Omental fat pad (tissue), 4 donors: ENCODE measurements around the gene ASAP3. TPM values are rescaled to one million over a fixed set of nuclear protein-coding genes. Genes with fewer than 3 reads are reported as not detected.

Experiments used
- ATAC-seq: fragments of 150-250 bp; one replicate; pipeline ENCODE4 v1.9.1; 2016; ENCODE audit warnings: mild to moderate bottlenecking, moderate library complexity; ENCODE audit not compliant: low FRiP score
- DNase-seq: peaks from one replicate; pipeline ENCODE4 v3.0.0-alpha.2; 2019; ENCODE audit warnings: low spot score
- CTCF ChIP-seq, 3 donors: fragments of 450-650 bp; IDR thresholded peaks; one replicate each; pipeline ENCODE4 v1.5.1; 2016 to 2017; ENCODE audit warnings: antibody characterized with exemption in 3 of 3, mild to moderate bottlenecking in 3 of 3, moderate library complexity in 2 of 3
- total RNA-seq, 4 donors: library from RNA; depleted of rRNA; stranded (reverse); fragments of >200 nt; gene quantifications; one replicate each; pipeline ENCODE4 v1.1.0, GENCODE V29; 2016

ASAP3 gene
- total RNA-seq, 4 donors from 2014 or later: 30.6 to 71.7 (median 36.7) TPM

DNA sequence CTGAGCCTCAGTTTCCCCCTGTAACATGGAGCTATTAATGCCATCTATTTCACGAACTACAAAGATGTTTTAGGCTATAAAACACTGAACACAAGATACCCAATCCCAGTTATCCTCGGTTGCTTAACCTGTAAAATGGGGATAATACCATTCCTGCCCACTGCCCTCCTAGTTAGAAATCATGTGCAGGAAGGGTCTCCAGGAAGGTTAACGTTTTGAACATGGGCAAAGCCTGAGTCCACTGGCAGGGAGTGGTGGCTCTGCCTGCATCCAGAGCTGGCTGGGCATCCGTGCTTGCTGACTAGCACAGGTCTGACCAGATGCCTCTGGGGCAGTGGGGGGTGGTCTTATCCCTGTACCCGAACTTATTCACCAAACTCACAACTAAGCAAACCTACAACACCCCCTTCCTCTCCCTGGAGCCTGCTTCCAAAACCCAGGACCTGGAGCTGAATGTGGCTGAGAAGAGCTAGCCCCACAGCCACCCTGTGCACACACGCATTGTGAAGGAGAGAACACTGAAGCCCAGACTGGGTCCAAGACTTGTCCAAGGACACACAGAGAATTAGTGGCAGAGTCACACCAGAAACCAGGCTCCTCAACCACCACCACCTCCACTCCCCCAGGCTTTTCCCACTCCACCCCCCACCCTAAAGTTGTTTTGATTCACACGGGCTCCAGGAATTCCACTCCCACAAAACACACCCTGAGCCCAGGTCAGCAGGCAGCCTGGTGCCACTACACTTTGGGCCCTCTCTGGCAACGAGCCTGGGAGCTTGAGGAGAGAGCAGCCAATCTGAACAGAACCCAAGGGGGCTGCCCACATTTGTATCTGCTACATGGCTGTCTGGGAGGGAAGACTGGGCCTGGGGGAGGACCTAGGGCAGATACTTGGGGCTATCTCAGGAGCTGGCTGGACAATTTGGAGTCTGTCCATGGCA, 45.4 kb upstream of the ASAP3 start:
- DNase-seq (no peak), ATAC-seq (no peak)
- TF ChIP-seq CTCF (IDR thresholded peaks at IDR 0.05): no peak

- peak; percentile 73 for ATAC-seq
- peak; percentile 80 for DNase-seq
- no peak for TF ChIP-seq CTCF (IDR thresholded peaks at IDR 0.05)
Measured at GRCh38 chr1:23528250-23528978, 44.4 kb upstream of the ASAP3 start.

- no peak for DNase-seq
- no peak for ATAC-seq
- no peak for TF ChIP-seq CTCF (IDR thresholded peaks at IDR 0.05)
Measured at GRCh38 chr1:23527900-23528249, 43.9 kb upstream of the ASAP3 start.

DNA sequence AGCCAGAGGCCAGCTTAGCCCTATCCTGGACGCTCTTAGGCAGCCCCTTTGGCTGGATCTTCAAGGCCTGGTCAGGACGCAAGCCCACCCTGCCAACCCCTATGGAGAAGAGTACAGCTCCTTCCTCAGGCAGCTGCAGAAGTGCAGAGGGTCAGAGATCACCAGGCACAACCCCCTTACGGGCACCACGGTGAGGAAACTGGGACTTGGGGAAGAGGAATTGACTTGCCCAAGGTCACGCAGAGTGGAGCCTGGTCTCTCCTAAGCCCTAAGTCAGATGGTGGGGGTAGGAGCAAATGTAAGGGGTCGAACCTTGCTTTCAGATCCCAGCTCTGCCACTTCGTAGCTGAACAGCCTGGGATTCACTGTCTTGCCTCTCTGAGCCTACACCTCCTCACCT, 43.4 kb upstream of the ASAP3 start:
- ATAC-seq: no peak
- no peak for DNase-seq
- no peak for TF ChIP-seq CTCF (IDR thresholded peaks at IDR 0.05)

- no peak for TF ChIP-seq CTCF (IDR thresholded peaks at IDR 0.05)
- no peak for ATAC-seq
- no peak for DNase-seq
Measured at GRCh38 chr1:23526329-23527041, 42.5 kb upstream of the ASAP3 start.

DNA sequence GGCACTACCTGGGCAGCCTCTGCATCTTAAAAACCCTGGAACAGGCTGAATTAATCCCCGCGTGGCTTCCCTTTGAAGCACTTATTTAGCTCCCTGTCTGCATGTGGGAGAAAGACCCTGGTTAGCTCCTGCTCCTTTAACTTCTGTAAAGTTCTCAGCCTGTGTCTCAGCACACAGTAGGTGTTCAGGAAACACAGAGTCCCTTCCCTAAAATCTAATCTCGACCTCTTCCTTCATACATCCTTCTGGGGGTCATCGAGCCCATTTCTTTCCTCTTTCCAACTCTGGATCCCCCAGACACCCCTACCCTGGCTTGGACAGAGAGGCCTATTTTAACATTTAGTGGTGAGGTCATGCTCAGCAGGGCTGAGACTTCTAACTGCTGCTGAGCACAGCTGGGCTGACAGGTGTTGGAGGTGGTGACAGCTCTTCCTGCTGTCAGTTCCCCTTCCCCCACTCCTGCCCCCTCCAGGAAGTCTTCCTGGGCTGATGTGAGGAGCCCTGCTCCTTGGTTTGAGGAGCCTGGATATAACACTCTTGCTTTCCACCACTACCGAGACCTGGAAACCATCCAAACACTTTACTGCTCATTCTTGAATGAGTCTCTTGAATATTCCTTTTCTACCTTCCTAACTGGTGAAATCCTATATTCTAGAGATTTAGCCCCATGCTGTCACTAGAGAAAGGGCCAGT, 41.7 kb upstream of the ASAP3 start:
- ATAC-seq (no peak), DNase-seq (no peak)
- TF ChIP-seq CTCF (IDR thresholded peaks at IDR 0.05): no peak
